HPDE6-E6E7 (cell line): Measurements from ENCODE around the gene PKM.

ENCODE experiments used
- DNase-seq: peaks from one replicate; pipeline ENCODE4 v3.0.0; 2011; ENCODE audit warnings: missing footprints; ENCODE audit errors: extremely low spot score

Gene PKM

DNA sequence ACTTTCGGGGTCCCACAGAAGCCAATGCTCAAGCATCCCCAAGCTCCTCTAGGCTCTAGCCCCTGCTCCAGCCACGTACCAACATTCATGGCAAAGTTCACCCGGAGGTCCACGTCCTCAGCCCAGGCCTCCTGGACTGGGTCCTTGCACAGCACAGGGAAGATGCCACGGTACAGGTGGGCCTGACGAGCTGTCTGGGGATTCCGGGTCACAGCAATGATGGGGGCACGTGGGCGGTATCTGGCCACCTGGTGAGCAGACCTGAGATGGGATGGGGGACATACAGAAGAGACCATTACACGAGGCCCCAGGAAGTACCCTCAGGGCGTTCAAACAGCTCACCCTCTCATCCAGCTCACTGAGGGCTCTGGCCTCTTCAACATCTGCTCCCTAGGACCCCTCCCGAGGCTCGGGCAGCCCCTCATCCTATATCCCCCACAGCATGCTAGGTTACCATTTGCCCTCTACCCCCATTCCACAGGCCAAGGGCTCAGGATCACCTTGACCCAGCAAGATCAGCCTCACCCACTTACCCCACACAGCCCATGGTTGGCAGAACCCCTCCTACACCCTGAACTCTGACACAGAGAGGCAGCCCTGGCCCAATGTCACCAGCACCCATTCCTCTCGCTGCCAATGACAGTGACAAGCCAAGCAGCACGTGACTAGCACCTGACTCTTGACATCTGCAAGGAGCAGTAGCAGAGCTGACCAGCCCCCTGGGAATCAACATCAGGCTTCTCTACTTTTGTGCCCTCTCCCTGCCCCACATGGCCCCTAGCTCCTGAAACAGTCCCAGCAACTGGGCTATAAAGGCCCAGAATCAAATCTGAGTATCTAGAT lies 30.4 kb downstream of the PKM start:
- no peak for DNase-seq

DNA sequence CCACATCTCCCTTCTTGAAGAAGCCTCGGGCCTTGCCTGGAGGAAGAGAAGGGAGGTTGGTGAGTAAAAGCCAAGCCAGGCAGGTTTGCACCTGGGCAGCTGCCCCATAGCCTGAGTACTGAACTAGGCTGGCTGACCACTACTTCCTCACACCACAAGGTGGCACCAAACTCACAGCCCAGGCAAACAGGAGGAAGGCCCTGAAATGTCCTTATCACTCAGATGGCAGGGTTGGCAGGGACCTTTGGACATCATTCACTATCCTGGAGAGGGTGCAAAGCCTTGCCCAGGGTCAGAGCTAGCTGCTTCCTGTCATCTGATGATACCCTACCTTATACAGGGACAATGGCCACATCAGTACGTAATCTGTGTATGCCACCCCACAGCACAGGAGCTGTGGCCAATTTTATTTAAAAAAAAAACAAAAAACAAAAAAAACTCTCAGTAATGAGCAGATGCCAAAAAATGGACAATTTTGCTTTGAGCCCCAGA lies 31.2 kb downstream of the PKM start:
- DNase-seq, result no peak

DNA sequence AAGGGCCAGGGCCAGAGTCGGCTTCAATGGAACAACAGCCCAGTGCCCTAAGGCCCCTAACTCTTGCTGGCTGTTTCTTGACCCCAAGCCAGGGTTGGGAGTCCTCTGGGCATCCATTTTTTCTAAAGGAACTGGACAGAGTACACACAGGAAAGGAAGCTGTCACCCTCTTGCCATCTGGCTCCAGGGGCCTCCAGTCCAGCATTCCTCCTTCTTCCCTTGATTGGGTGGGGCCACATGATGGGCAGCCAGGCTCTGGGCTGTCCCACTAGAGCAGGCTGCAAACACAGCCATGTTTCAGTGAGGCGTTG lies 31.8 kb downstream of the PKM start:
- DNase-seq, result no peak

DNA sequence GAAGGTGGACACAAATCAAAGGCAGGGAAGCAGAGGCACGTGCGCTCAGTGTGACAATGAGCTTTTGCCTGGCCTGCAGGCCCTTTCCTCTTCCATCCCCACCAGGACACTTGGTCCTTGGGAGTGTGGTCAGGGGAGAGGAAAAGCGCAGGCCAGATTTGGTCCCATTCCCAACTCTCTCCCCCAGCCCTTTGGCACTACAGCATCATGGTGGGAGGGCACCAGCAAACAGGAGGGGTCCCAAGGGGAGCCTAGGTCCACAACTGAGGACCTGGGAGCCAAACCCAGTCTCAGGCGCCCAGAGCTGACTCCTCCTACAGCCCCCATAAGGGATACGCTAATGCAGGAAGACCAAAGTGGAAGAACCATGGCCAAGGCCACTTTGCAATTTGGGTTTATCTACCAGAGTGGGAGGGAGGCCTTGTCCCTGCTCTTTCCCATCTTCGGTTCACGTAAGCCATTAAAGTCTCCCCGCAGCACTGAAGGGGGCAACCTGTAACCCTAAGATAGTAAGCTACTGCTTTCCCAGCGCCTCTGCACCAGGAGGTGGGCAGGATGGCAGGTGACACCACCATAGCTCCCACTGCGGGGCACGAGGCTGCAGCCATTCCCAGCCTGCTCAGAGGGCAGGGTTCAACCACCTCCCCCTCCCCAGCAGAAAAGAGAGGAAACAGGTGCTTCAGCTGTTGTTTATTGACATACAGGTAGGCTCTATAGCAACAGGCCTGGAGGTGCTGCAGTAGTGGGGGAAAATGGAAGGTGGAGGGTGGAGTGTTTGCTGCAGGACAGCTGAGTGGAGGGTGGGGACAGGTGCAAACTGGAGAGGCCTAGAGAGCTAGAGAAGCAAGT lies 32.4 kb downstream of the PKM start:
- DNase-seq, result no peak

DNA sequence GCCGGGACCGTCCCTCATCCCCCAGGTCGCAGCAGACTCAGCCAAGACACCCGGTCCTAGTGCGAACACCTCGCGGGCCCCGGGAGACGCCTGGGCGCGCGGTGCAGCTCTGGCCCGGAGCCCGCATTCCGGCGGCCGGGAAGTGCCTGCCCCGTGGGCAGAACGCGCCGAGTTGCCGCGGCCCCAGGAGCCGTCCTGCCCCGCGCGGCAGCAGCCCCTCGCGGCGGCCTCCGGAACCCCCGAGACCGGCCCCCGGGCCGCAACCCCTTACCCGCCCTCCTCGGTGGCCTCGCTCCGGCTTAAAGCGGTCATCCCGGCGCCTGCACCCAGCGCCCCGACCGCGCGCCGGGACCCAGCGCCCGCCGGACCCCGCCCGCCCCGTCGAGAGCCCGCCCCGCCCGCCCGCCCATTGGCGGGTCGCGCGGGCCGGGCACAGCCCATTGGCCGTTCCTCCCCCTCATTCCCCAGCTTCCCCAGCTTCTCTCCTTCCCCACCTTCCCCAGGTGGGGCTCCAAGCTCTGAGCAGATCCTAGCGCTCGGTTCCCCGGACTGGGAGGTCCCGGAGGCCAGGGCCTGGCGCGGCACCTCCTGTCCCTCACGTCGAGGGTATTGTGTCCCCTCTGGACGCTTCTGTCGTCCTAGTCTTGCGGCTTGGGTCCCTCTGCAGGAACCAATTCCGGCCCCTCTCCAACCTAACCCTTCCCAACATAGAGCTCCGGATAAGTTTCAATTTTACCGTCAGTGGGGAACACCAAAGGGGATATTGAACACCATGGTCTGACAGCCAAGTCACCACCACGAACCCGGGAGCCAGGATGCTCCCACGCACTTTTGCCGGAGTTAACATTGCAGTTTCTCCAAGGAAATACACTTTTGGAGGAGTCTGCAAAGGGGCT lies 33.3 kb downstream of the PKM start, which contains the start of gene GRAMD2A:
Gene GRAMD2A (minus strand): TSS at position 328 of the 896 bp plus-strand sequence.
- peak; percentile 89 for DNase-seq

DNA sequence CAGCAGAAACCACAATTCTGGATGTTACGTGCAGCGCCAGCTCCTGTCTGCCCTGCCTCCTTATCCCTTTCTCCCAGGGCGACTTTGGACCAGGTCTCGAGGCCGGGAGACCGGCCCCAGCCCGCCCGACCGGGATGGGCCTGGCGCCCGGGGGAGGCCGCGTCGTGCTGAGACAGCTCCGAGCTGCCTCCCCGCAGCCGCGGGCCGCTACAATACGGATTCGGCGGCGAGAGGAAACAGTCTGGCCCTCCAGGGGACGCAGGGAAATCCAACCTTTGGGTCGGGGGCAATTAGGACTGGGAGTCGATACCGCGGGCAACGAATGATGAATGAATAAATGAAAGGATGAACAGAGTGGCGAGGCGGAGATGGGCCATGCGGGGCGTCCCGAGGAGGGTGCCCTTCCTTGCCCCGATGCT lies 33.9 kb downstream of the PKM start:
- DNase-seq, result no peak

DNA sequence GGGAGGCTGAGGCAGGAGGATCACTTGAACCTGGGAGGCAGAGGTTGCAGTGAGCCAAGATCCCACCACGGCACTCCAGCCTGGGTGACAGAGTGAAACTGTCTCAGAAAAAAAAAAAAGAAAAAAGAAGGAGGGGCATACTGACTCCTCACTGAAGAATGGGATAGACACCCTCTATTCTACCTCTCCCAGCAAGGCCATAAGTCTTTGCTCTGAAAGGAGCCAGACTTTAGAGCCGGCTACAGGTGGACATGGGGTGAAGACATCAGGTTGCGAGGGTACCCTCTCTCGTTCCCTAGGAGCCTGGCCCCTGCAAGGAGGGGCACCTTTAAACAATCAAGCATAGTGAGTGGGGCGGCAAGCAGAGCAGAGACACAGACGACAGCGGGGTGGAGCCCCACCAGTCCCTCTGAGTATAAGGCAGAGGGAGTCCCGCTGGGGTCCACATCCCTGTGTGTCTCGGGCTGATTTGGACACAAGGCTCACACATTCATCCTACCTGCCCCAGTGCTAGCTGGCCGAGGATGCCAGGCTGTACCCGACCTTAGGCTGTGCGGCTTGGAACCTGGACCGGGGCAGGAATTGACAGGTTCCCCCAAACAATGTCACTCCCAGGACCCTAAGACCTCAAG lies 34.5 kb downstream of the PKM start:
- DNase-seq, result no peak

DNA sequence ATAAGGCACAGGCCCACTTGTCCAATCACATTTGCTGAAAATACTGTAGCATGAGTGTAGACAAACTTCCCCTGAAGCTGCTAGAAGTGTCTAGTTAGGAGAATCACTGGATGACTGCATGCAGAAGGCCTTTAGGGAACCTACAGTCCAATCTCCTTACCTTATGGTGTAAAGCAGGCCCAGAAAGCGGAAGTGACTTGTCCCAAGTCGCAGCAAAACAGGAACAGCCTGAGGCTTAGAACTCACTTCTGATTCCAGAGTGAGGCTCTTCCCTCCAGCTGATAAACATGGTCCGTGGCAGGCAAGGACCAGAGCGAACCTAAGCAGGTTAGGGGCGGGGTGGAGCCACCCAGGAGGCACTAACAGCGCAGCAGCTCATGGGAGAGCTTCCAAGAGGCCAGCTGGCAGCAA lies 35.9 kb downstream of the PKM start:
- DNase-seq, result no peak

DNA sequence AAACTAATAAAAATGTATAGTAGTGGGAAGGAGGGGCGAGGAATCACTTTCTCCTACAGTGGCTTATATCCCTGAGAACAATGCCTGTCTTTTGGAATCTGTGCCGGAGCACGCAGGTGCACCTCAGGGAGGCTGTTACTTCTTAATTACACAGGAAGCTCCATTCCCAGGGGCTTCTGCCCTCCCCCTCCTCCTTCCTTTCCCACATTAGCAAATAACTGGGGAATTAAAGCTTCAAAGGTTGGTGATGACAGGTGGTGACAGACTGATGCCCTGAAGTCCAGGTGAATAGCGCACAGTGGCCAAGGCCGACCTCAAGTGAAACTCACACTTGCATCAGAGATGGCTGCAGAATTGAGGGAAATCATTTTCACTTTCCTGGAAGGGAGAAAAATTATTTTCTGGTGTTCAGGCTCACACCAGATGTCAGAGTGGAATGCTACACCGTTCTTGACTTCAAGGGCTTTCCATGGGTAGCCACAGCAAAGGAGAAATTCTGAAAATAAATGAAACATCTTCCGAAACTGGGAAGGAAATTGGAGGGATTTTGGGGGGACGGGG lies 37.1 kb downstream of the PKM start:
- DNase-seq, result no peak

DNA sequence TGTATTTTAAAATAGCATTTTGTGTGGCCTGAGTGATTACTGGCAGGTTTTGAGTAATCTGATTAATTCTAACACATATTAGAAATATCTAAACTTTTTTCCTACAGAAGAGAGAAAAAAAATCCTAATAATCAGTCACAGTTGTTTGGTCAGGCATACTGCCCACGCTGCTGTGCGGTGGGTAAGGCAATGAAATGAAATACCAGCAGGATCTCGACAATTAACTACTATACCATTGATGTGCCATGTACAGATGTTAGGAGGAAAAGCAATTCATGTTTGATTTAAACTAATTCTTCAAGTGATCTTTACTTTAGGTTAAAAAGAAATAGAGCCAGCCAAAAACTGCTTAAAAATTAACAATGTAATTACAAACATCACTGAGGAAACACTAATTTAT lies 38.6 kb downstream of the PKM start:
- no peak for DNase-seq

DNA sequence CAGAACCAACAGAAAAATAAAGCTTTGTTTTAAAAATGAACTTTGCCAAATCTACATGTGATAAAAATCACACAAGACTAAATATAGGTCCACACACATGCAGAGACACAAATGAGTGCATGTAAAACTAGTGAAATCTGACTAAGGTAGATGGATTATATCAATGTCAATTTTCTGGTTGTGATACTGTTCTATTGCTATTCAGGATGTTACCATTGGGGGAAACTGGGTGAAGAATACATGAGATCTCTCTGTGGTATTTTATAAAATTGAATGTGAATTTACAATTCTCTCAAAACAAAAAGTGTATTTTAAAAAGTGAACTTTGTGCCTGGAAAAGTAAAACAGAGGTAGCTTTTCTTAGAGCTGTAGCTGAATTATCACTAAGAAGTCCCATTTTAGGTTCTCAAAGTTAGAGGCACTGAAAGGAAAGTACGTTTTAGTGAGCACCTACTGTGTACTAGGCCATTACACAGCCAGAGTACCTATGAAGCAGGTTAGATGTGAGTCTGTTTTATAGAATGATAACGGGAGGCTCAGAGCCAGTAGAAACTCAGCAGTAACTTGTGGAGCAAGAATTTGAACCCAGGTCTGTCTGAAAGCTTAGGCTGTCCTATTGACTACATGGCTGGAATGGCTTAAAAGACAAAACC lies 41.6 kb downstream of the PKM start:
- DNase-seq, result no peak

DNA sequence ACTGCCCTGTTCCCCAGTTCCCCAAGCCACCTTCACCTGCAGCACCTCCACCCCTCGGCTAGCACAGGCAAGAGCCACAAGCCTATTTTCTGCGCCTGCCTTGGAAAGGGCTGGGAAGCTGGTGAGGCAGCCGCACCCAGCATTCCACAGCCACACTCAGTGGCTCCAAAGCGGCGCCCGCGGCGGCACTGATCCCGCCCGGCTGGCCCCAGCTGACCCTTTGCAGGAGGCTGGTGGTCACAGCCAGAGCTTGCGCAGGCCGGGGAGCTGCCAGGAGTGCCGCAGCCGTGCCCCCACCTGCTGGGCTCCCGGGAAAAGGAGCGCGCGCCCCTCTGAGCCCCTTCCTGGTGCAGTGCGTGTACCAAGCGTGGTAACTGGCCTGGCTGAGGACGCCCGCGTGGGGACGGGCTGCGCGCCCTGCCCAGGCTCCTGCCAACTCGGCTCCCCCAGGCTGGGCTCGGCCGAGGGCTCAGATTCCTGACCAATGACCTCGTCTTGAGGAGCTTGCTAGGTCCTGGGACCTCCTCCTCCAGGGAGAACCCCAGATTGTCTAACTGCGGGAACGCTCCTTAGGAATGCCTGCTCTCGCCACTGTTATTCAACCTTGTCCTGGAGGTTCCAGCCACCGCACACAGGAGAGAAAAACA lies 46.7 kb downstream of the PKM start:
- no peak for DNase-seq

DNA sequence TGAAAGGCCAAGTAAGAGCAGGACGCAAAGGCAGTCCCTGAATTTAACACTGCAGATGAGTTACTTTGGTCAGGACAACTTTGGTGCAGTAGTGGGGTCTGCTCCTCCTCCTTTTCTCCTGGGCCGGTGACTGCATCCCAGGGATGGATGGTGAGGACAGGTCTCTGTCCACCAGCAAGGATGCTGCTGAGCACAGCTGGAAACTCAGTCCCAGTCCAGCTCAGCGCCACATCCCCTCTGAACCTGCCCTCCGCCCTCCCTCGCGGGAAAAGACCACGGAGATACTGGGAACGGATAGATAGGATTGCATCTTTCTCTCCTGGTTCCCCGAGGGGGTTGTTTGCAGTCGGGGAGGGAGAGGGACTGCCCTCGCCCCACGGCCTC lies 47.2 kb downstream of the PKM start:
- DNase-seq, result no peak

DNA sequence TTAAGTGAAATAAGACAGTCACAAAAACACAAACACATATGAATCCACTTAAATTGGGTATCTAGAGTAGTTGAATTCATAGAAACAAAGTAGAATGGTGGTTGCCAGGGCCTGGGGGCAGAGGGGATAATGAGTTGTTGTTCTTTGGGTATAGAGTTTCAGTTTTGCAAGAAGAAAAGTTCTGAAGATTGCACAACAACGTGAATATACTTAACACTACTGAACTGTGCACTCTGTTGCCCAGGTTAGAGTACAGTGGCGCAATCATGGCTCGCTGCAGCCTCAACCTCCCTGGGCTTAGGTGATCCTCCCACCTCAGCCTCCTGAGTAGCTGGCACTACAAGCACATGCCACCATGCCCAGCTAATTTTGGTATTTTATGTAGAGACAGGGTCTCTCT lies 48.3 kb downstream of the PKM start:
- DNase-seq, result no peak

DNA sequence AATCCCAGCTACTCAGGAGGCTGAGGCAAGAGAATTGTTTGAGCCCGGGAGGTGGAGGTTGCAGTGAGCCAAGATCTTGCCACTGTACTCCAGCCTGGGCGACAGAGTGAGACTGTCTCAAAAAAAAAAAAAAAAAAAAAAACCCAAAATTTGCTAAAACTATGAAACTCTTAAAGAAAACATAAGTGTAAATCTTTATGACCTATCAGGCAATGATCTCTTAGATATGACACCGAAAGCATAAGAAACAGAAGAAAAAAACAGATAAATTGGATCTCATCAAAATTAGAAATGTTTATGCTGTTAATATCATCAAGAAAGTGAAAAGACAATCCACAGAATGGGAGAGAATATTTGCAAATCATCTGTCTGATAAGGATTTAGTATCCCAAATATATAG lies 48.7 kb downstream of the PKM start:
- no peak for DNase-seq

DNA sequence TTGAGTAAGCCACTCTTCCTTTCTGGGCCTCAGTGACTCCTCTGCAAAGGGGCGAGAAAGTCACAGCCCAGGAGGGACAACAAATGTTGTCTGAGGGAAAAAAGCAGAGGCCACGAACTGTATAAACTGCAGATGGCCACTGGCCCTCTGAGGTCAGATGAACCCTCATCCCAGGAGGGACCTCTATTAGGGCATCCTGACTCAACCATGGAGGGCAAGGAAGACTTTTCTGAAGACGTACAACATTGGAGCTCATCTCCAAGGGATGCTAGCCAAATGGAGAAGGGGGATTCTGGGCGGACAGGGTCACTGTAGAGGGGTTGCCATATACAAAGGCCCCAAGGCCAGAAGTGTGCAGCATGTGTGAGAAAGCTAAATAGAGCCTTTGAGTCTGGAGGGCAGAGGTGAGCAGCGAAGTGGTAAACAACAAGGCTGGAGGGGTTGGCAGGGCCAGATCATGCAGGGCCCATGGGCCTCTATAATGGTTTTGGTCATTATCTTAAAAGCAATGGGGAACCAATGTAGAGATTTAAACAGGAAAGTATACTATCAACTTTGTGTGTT lies 50.1 kb downstream of the PKM start:
- DNase-seq, result no peak

DNA sequence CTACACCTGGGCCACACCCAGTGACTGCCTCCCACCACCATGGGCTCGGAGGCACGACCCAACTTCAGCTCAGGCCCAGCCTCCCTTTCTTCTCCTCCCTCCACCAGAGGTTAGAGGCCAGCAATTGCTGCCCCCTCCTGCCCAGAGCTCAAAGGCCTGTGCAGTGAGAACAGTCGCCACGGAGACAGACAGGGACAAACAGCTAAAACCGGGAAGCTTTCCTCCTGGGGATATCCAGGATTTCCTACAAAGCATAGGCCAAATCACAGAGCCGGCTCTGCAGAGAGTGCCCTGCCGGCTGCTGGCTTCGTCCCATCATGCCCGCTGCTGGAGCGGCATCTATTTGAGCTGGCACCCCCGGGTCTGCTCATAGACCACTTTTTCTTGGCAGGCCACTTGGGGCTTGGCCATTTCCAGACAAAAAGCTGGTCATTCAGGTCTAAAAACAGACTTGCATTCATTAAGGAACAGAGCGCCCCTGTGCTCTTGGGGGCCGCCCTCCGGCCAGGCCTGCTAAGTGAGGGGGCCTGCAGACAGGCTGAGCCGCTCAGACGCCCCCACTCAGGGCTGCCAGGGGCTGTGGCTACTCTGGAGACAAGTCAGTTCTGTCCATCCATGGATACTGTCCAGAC lies 50.9 kb downstream of the PKM start:
- DNase-seq, result no peak

DNA sequence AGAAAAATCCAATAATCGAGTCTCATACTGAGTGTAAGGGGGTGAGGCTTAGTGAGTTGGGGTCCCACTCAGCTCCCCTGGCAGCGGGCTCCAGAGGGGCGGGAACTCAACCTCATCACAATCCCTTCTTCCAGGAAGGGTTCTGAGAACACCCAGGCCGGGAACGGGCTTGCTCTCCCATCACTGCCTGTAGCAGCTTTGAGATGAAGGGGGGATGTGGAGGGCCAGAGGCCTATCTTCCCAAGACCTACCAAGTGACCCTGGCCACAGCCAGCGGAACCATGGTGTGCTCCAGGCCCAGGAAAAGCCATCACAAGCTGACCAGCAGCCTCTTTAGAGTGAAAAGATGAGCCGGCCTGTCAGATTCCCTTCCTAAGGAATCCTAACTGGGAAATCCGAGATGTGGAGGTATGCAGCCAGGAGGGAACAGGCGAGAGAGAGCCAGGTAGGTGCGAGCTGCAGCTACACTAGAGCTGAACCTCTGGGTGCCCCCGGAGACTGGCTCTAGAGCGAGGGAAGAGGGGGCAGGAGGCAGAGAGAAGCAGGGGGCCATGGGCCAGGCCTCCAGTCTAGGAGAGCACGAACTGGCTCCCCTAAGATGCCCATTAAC lies 51.9 kb downstream of the PKM start:
- DNase-seq, result no peak

DNA sequence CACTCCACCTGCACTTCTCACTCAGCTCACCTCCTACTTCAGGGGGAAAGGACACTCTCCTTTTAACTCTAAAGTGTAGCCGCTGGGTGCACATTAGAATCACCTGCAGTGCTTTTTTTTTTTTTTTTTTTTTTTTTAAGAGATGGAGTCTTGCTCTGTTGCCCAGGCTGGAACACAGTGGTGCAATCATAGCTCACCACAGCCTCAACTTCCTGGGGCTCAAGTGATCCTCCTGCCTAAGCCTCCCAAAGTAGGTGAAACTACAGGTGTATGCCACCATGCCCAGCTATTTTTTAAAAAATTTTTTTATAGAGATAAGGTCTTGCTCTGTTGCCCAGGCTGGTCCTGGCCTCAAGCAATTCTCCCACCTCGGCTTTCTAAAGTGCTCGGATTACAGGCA lies 54.2 kb downstream of the PKM start:
- DNase-seq, result no peak
